ENCODE data around the gene ITGB8.

Gene ITGB8

GRCh38 chr7:20435305-20435704, 104.6 kb downstream of the ITGB8 start:
- FAIRE-seq, result no peak

- FAIRE-seq, result no peak
Observed at GRCh38 chr7:20438248-20438647, 107.5 kb downstream of the ITGB8 start.

- FAIRE-seq, result no peak
Observed at GRCh38 chr7:20438694-20439376, 108.1 kb downstream of the ITGB8 start.

GRCh38 chr7:20439416-20440185, 108.9 kb downstream of the ITGB8 start:
- no peak for FAIRE-seq

GRCh38 chr7:20440472-20441105, 109.9 kb downstream of the ITGB8 start:
- FAIRE-seq, result no peak

GRCh38 chr7:20441346-20441745, 110.6 kb downstream of the ITGB8 start:
- no peak for FAIRE-seq

GRCh38 chr7:20441991-20442441, 111.3 kb downstream of the ITGB8 start:
- no peak for FAIRE-seq

GRCh38 chr7:20442951-20443350, 112.3 kb downstream of the ITGB8 start:
- FAIRE-seq, result no peak

GRCh38 chr7:20444030-20444800, 113.5 kb downstream of the ITGB8 start:
- no peak for FAIRE-seq

- no peak for FAIRE-seq
Observed at GRCh38 chr7:20447021-20447650, 116.4 kb downstream of the ITGB8 start.

GRCh38 chr7:20449176-20449575, 118.5 kb downstream of the ITGB8 start:
- no peak for FAIRE-seq

GRCh38 chr7:20450536-20450935, 119.8 kb downstream of the ITGB8 start:
- FAIRE-seq, result no peak

GRCh38 chr7:20454202-20454601, 123.5 kb downstream of the ITGB8 start:
- no peak for FAIRE-seq

- FAIRE-seq, result no peak
Observed at GRCh38 chr7:20456701-20457100, 126.0 kb downstream of the ITGB8 start.

- FAIRE-seq, result no peak
Observed at GRCh38 chr7:20458521-20458920, 127.8 kb downstream of the ITGB8 start.

GRCh38 chr7:20459419-20459818, 128.7 kb downstream of the ITGB8 start:
- FAIRE-seq, result no peak

- FAIRE-seq, result no peak
Observed at GRCh38 chr7:20464891-20465290, 134.2 kb downstream of the ITGB8 start.
